ENCODE data around the gene TRMO.

DNA sequence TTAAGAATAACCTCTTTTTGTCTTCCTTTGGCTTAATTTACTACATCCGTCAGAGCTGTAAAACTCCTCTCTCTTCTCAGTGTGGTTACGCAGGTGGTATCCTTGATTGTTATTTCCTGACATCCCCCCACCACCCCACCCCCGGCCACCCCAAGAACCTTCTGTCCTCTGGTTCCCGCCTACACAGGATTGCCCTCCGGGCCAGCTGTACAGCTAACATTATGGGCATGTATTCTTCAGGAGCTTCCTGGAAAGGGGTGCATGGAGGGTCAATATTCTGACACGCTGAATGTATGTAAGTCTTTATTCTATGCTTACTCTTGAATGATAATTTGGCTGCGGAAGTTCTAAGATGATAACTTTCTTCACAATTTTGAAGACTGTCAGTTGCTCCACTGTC is 47.9 kb upstream of the TRMO start:
- TF ChIP-seq FOXM1 (IDR thresholded peaks at IDR 0.05; ENCODE audit: borderline replicate concordance, low read depth) (no peak), RAD21 (IDR thresholded peaks at IDR 0.05; ENCODE audit: low read depth) (no peak), CREB1 (IDR thresholded peaks at IDR 0.05; ENCODE audit: low read depth) (no peak), MAX (IDR thresholded peaks at IDR 0.05) (no peak)
